ENCODE measurements around the gene WDR91.

The WDR91 gene

DNA sequence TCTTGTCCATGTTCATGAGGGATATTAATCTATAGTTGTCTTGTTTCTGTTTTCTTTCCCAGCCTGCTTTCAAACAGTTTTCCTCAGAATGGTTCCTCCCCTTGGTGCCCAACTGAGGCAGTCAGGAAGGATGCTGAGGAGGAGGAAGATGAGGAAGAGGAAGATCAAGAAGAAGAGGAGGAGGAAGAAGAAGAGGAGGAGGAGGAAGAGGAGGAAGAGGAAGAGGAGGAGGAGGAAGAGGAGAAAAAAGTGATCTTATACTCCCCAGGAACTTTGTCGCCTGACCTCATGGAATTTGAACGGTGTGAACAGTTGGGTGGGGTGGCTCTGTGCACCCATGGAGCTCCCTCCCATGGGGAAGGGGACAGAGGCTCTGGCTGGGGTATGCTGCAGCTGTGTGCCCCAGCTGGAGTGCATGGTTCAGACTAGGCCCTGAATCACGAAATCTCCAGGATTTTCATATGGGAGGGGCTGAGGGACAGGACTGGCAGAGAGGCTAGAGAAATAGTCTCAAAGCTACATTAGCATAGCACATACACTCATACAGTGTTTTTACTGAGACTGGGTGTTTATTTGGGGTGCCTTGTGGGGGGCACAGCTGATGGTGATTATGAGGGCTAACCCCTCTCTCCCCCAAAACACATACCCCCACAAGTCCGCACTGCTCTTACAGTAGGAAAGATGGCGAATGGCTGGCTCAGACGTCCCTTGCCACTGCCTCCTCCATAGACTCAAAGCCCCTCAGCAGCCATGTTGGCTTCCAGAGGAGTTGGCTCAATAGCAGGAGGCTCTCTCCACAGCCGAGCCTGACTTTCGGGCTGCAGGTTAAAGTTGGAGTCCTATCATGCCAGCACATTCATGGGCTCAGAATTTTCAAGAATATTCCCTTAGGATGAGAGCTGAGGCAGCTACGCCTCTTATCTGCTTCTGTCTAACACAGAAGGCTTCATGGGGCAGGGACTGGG is 34.2 kb upstream of the WDR91 start:
- H3K27me3 Mint-ChIP-seq (ENCODE audit: low read depth), result peaks cover 4% of the 10 kb centered on the region
- TF ChIP-seq CTCF (IDR thresholded peaks at IDR 0.05; ENCODE audit: unreplicated experiment in 3 of 3), result no peak
- no peaks in the 10 kb centered on the region for H3K9me3 Mint-ChIP-seq
- H3K27ac Mint-ChIP-seq, result no peak overlapping the region
- no peak overlapping the region for H3K4me3 Mint-ChIP-seq
- no peaks in the 10 kb centered on the region for H3K36me3 Mint-ChIP-seq (ENCODE audit: low read depth)
- H3K4me1 Mint-ChIP-seq, result peaks cover 1% of the 10 kb centered on the region

DNA sequence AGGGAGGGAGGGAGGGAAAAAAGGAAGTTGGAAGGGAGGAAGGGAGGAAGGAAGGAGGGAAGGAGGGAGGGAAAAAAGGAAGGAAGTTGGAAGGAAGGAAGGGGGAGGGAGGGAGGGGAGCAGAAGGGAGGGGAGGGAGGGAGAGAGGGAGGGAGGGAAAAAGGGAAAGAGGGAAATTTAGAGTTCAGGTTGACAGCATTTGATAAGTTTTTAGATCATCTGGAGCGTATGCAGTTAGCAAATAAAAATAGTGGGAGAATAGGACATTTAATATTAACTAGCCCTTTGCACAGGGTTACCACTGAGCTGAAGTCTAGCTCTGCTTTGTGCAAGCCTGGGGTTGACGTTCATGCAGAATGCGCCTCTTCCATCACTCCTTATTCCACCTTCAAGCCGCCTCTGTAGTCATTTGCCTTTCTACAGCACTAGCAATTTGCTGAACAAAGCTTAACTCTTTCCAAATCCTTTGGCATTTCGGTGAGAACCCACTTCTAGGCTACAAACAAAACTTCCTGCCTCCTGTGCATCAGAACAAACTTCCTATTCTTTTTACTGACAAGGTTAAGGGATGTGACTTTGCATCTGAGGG is 30.9 kb upstream of the WDR91 start:
- Mint-ChIP-seq H3K36me3 (ENCODE audit: low read depth) (no peaks in the 10 kb centered on the region), H3K4me1 (peaks cover 17% of the 10 kb centered on the region), H3K9me3 (no peaks in the 10 kb centered on the region), H3K27me3 (ENCODE audit: low read depth) (no peaks in the 10 kb centered on the region), H3K27ac (peak overlapping the region in 1 of 3 experiments; percentile 13), H3K4me3 (no peak overlapping the region)
- no peak for TF ChIP-seq CTCF (IDR thresholded peaks at IDR 0.05; ENCODE audit: unreplicated experiment in 3 of 3)

GRCh38 chr7:135240441-135240840 is 29.1 kb upstream of the WDR91 start:
- Mint-ChIP-seq H3K27ac (peak overlapping the region in 1 of 3 experiments; percentile 45), H3K36me3 (ENCODE audit: low read depth) (no peaks in the 10 kb centered on the region), H3K27me3 (ENCODE audit: low read depth) (peaks cover 3% of the 10 kb centered on the region), H3K4me1 (peaks cover 21% of the 10 kb centered on the region), H3K9me3 (no peaks in the 10 kb centered on the region), H3K4me3 (no peak overlapping the region)
- TF ChIP-seq CTCF (IDR thresholded peaks at IDR 0.05; ENCODE audit: unreplicated experiment in 3 of 3), result no peak

DNA sequence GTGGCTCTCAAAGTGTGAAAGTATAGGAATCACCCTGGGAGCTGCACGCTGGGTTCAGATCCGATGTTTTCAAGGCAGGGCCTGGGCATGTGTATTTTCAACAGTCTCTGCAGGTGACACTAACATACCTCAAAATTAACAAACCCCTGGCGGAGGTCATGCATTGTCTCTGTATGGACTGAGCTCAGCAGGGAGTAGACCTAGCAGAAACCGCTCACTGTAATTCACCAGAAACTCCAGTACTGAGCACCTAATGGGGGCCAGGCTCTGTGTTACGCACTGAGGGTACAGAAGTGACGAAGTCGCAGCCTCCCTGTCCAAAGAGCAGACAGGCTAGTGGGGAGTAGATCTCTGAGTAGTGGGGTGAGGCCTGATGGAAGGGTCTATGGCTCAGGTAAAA is 27.9 kb upstream of the WDR91 start:
- H3K27me3 Mint-ChIP-seq (ENCODE audit: low read depth), result peaks cover 3% of the 10 kb centered on the region
- no peak for TF ChIP-seq CTCF (IDR thresholded peaks at IDR 0.05; ENCODE audit: unreplicated experiment in 3 of 3)
- no peak overlapping the region for H3K27ac Mint-ChIP-seq
- H3K9me3 Mint-ChIP-seq, result no peaks in the 10 kb centered on the region
- no peaks in the 10 kb centered on the region for H3K36me3 Mint-ChIP-seq (ENCODE audit: low read depth)
- H3K4me1 Mint-ChIP-seq, result peaks cover 21% of the 10 kb centered on the region
- H3K4me3 Mint-ChIP-seq, result no peak overlapping the region

GRCh38 chr7:135238112-135238744 is 26.9 kb upstream of the WDR91 start:
- Mint-ChIP-seq H3K9me3 (no peaks in the 10 kb centered on the region), H3K27ac (no peak overlapping the region), H3K4me1 (peaks cover 21% of the 10 kb centered on the region), H3K36me3 (ENCODE audit: low read depth) (no peaks in the 10 kb centered on the region), H3K27me3 (ENCODE audit: low read depth) (peaks cover 4% of the 10 kb centered on the region), H3K4me3 (no peak overlapping the region)
- peak in 1 of 3 experiments; percentile 30 for TF ChIP-seq CTCF (IDR thresholded peaks at IDR 0.05; ENCODE audit: unreplicated experiment in 3 of 3)

Data from nephron (organoid).